ENCODE results near the gene DES.

Gene DES

DNA sequence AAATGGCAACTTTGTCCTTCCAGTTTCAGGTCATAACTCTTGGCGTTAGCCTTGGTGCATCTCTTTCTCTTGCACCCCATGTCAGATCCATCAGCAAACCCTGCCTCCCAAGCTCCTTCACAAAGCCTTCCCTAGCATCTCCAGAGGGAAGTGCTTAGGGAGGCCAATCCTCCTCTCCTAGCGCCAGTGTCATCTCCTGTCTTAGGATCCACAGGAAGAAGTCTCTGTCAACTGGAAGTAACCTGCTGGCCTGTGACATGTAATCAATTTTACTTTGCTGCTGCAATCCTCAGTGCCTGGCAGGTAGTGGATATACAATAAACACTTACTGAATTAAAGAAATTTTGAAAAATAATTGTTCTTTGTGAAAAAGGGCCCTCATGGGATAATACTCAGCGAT is 22.6 kb upstream of the DES start:
- TF ChIP-seq ZBTB7A (IDR thresholded peaks at IDR 0.05; ENCODE audit: low read depth) (no peak), EP300 (IDR thresholded peaks at IDR 0.05; ENCODE audit: borderline replicate concordance) (no peak), EGR1 (IDR thresholded peaks at IDR 0.05) (no peak), NFIC (IDR thresholded peaks at IDR 0.05) (no peak), CREB1 (IDR thresholded peaks at IDR 0.05; ENCODE audit: low read depth) (no peak), TEAD4 (IDR thresholded peaks at IDR 0.05) (no peak), TAF1 (IDR thresholded peaks at IDR 0.05; ENCODE audit: low read depth) (no peak), YY1 (IDR thresholded peaks at IDR 0.05; ENCODE audit: low read depth) (no peak), TCF12 (IDR thresholded peaks at IDR 0.05; ENCODE audit: low read depth) (no peak), CEBPB (IDR thresholded peaks at IDR 0.05) (no peak), RAD21 (IDR thresholded peaks at IDR 0.05; ENCODE audit: low read depth) (no peak), FOXM1 (IDR thresholded peaks at IDR 0.05; ENCODE audit: borderline replicate concordance, low read depth) (no peak)
- TF ChIP-seq, protein P1, sequence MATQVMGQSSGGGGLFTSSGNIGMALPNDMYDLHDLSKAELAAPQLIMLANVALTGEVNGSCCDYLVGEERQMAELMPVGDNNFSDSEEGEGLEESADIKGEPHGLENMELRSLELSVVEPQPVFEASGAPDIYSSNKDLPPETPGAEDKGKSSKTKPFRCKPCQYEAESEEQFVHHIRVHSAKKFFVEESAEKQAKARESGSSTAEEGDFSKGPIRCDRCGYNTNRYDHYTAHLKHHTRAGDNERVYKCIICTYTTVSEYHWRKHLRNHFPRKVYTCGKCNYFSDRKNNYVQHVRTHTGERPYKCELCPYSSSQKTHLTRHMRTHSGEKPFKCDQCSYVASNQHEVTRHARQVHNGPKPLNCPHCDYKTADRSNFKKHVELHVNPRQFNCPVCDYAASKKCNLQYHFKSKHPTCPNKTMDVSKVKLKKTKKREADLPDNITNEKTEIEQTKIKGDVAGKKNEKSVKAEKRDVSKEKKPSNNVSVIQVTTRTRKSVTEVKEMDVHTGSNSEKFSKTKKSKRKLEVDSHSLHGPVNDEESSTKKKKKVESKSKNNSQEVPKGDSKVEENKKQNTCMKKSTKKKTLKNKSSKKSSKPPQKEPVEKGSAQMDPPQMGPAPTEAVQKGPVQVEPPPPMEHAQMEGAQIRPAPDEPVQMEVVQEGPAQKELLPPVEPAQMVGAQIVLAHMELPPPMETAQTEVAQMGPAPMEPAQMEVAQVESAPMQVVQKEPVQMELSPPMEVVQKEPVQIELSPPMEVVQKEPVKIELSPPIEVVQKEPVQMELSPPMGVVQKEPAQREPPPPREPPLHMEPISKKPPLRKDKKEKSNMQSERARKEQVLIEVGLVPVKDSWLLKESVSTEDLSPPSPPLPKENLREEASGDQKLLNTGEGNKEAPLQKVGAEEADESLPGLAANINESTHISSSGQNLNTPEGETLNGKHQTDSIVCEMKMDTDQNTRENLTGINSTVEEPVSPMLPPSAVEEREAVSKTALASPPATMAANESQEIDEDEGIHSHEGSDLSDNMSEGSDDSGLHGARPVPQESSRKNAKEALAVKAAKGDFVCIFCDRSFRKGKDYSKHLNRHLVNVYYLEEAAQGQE (IDR thresholded peaks at IDR 0.05; ENCODE audit: low read depth), result no peak
- TF ChIP-seq, protein P2, sequence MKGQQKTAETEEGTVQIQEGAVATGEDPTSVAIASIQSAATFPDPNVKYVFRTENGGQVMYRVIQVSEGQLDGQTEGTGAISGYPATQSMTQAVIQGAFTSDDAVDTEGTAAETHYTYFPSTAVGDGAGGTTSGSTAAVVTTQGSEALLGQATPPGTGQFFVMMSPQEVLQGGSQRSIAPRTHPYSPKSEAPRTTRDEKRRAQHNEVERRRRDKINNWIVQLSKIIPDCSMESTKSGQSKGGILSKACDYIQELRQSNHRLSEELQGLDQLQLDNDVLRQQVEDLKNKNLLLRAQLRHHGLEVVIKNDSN (IDR thresholded peaks at IDR 0.05), result no peak
- TF ChIP-seq, protein P3, sequence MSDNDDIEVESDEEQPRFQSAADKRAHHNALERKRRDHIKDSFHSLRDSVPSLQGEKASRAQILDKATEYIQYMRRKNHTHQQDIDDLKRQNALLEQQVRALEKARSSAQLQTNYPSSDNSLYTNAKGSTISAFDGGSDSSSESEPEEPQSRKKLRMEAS (IDR thresholded peaks at IDR 0.05), result no peak

DNA sequence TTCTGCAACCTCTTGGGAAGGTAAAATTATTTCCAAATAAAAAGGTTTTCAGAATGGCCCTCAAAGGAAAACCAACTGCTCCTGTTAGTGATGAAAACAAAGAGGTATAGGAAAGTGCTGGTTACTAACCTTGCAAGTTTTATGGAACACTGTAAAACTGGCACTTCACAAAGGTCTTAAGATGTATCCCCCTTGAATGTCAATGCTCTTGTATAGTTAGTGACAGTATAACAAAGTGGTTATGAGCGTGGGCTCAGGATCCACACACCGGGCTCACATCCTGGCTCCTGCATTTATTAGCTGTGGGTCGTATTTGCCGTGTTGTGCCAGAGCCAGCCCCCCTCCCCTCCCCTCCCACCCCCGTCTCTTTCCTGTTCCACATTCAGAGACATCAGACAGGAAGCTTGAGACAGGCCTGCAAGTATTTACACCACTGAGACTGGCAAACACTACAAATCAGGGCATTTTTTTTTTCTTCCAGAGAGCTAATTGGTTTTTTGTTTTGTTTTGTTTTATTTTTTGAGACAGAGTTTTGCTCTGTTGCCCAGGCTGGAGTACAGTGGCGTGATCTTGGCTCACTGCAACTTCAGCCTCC is 21.2 kb upstream of the DES start:
- no peak for TF ChIP-seq RAD21 (IDR thresholded peaks at IDR 0.05; ENCODE audit: low read depth)
- TF ChIP-seq TCF12 (IDR thresholded peaks at IDR 0.05; ENCODE audit: low read depth), result no peak
- no peak for TF ChIP-seq EGR1 (IDR thresholded peaks at IDR 0.05)
- TF ChIP-seq TAF1 (IDR thresholded peaks at IDR 0.05; ENCODE audit: low read depth), result no peak
- TF ChIP-seq YY1 (IDR thresholded peaks at IDR 0.05; ENCODE audit: low read depth), result no peak
- no peak for TF ChIP-seq NFIC (IDR thresholded peaks at IDR 0.05)
- no peak for TF ChIP-seq TEAD4 (IDR thresholded peaks at IDR 0.05)
- TF ChIP-seq CREB1 (IDR thresholded peaks at IDR 0.05; ENCODE audit: low read depth), result no peak

DNA sequence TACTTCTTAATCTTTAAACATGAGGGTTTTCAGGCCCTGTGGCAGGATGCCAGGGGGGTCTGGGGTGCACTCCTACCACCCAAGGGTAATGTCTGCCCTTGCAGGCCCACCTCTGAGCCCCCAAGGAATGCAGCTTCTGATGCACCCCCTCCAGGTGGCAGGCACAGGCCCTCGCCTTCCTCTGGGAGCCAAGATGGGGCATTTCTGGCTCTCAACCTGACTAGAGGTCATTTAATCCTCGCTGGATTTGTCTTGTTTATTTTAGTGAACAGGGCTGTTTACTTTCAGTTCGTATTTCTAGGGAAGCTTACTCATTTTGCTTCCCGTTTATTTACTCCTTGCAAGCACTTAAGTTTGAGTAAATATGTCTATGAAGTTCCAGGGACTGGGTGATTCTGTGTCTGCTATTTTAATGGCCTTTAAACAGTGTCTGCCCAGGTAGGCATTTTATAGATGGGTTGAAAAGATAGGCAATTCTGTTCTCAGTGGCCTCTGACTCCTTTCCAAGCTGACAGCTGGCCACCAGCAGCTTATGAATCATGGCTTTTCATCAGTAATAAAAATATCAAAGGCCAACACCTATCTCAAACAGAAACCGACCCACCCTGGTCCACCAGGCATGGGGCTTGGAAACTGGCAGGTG is 19.3 kb upstream of the DES start:
- TF ChIP-seq CEBPB (IDR thresholded peaks at IDR 0.05), result no peak
- TF ChIP-seq, protein P1 (IDR thresholded peaks at IDR 0.05; ENCODE audit: low read depth), result no peak
- no peak for TF ChIP-seq EGR1 (IDR thresholded peaks at IDR 0.05)
- TF ChIP-seq TCF12 (IDR thresholded peaks at IDR 0.05; ENCODE audit: low read depth), result no peak
- no peak for TF ChIP-seq NFIC (IDR thresholded peaks at IDR 0.05)
- TF ChIP-seq ZBTB7A (IDR thresholded peaks at IDR 0.05; ENCODE audit: low read depth), result no peak
- TF ChIP-seq EP300 (IDR thresholded peaks at IDR 0.05; ENCODE audit: borderline replicate concordance), result no peak
- no peak for TF ChIP-seq TEAD4 (IDR thresholded peaks at IDR 0.05)
- TF ChIP-seq FOXM1 (IDR thresholded peaks at IDR 0.05; ENCODE audit: borderline replicate concordance, low read depth), result no peak
- TF ChIP-seq, protein P3 (IDR thresholded peaks at IDR 0.05), result no peak
- TF ChIP-seq CREB1 (IDR thresholded peaks at IDR 0.05; ENCODE audit: low read depth), result no peak
- TF ChIP-seq, protein P2 (IDR thresholded peaks at IDR 0.05), result no peak
- no peak for TF ChIP-seq YY1 (IDR thresholded peaks at IDR 0.05; ENCODE audit: low read depth)
- TF ChIP-seq RAD21 (IDR thresholded peaks at IDR 0.05; ENCODE audit: low read depth), result no peak
- TF ChIP-seq TAF1 (IDR thresholded peaks at IDR 0.05; ENCODE audit: low read depth), result no peak

DNA sequence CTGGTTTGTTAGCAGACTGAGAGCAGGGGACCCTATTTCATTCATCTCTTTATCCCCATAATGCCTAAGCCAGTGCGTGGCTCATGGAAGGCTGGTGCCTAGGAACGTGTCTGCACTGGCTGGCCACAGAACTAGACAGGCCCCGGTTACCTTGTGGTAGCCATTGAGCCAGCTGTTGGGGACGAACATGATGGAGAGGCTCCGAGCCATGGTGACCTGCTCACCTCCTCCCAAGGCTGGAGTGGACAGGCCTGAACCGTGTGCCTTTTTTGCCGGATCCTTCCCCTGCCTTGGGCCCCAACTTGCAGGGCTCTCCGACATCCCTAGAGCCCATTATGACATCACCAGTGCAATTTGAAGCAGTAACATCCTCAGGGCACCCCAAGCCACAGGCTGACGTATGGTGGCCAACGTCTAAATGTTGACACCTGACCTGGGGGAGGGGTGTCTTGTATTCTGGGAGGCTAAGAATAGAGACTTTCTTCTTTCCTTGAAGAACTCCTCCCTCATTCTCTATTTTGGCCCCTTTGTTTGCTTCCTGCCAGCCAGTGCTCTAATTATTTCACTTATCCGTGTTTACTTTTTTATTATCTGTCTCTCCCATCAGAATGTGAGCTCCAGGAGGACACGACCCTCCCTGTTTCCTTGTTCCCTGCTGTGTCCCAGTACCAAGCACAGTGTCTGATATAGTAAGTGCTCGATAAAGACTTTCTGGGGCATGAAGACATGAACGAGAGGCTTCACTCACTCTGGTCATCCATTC is 18.3 kb upstream of the DES start:
- TF ChIP-seq RAD21 (IDR thresholded peaks at IDR 0.05; ENCODE audit: low read depth), result no peak
- no peak for TF ChIP-seq TEAD4 (IDR thresholded peaks at IDR 0.05)
- no peak for TF ChIP-seq CREB1 (IDR thresholded peaks at IDR 0.05; ENCODE audit: low read depth)
- TF ChIP-seq, protein P3 (IDR thresholded peaks at IDR 0.05), result no peak
- TF ChIP-seq YY1 (IDR thresholded peaks at IDR 0.05; ENCODE audit: low read depth), result no peak
- no peak for TF ChIP-seq EP300 (IDR thresholded peaks at IDR 0.05; ENCODE audit: borderline replicate concordance)
- no peak for TF ChIP-seq TCF12 (IDR thresholded peaks at IDR 0.05; ENCODE audit: low read depth)
- TF ChIP-seq EGR1 (IDR thresholded peaks at IDR 0.05), result no peak
- TF ChIP-seq NFIC (IDR thresholded peaks at IDR 0.05), result no peak
- TF ChIP-seq, protein P1 (IDR thresholded peaks at IDR 0.05; ENCODE audit: low read depth), result no peak
- no peak for TF ChIP-seq FOXM1 (IDR thresholded peaks at IDR 0.05; ENCODE audit: borderline replicate concordance, low read depth)
- TF ChIP-seq CEBPB (IDR thresholded peaks at IDR 0.05), result no peak
- TF ChIP-seq ZBTB7A (IDR thresholded peaks at IDR 0.05; ENCODE audit: low read depth), result no peak
- TF ChIP-seq, protein P2 (IDR thresholded peaks at IDR 0.05), result no peak
- no peak for TF ChIP-seq TAF1 (IDR thresholded peaks at IDR 0.05; ENCODE audit: low read depth)
